ENCODE measurements around the gene MAP3K10. TPM values are rescaled to one million over a fixed set of nuclear protein-coding genes. Genes with fewer than 3 reads are reported as not detected.
A peak's percentile ranks its signal among the peaks of the same experiment; 100 is the strongest.

Gene MAP3K10
- total and polyA plus RNA-seq, 2 donors (not counting 1 experiment from before 2014, with no cell fraction given), result 22.5 to 41.6 TPM

DNA sequence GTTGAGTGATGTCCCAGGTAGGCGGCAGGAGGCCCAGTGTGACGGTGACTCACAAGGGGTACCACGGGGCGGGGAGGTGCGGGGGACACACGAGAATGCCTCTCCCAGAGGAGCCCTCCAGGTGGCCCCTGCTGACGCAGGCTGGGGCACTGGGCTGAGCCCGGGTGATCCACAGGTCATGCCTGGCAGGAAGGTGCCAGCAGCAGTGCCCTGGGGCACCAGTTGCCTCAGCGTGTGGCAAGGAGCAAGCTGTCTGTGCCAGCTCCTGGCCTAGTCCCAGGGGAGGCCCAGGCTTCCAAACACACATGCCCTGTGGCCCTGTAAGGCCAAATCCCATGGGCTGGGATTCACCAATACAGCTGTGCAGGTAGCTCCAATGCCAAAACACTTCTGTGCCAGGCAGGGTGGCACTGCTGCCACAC is 65.9 kb downstream of the MAP3K10 start:
- Histone ChIP-seq H3K27ac (ENCODE audit: low read length in 2 of 2) (no peak overlapping the region), H3K79me2 (ENCODE audit: control insufficient read depth, insufficient read depth, low read length) (peaks cover 96% of the 10 kb centered on the region), H3K36me3 (replicated peaks in 1 of 2; ENCODE audit: control extremely low read depth in 1 of 2, control insufficient read depth in 1 of 2, extremely low read depth in 1 of 2, insufficient read depth in 2 of 2, low read length in 1 of 2) (peaks cover 2 to 50% of the 10 kb centered on the region in 2 experiments), H3K4me2 (replicated peaks; ENCODE audit: low read depth, low read length, poor library complexity, severe bottlenecking) (no peak overlapping the region), H4K20me1 (ENCODE audit: control insufficient read depth, insufficient read depth, low read length, poor library complexity, severe bottlenecking) (peaks cover 85% of the 10 kb centered on the region), H3K9me3 (ENCODE audit: control extremely low read depth in 1 of 3, control insufficient read depth in 2 of 3, insufficient read depth in 1 of 3, low read length in 2 of 3) (no peaks in the 10 kb centered on the region), H3K4me1 (ENCODE audit: control insufficient read depth in 2 of 2, insufficient read depth in 2 of 2, low read length in 2 of 2) (peaks cover 0 to 2% of the 10 kb centered on the region in 2 donors), H2AFZ (ENCODE audit: insufficient read depth, low read depth, low read length, poor library complexity, severe bottlenecking) (no peak overlapping the region), H3K4me3 (ENCODE audit: control extremely low read depth in 1 of 5, extremely low read depth in 1 of 5, insufficient read depth in 1 of 5, low read depth in 2 of 5, low read length in 4 of 5) (no peak overlapping the region), H3K27me3 (replicated peaks in 1 of 4; ENCODE audit: control extremely low read depth in 1 of 4, control insufficient read depth in 3 of 4, insufficient read depth in 4 of 4, low read length in 3 of 4) (no peaks in the 10 kb centered on the region), H3K9ac (ENCODE audit: low read length) (no peak overlapping the region)
- 74% methylated on average over 9 of the region's 9 CpGs for WGBS (ENCODE audit: insufficient coverage)
- ATAC-seq (ENCODE audit: low read depth), result peak; percentile 73
- Mint-ChIP-seq H3K27me3 (no peaks in the 10 kb centered on the region), H3K9me3 (ENCODE audit: insufficient read depth) (no peaks in the 10 kb centered on the region), H3K4me3 (no peak overlapping the region), H3K4me1 (peaks cover 37% of the 10 kb centered on the region), H3K27ac (no peak overlapping the region)
- TF ChIP-seq EZH2 (IDR thresholded peaks at IDR 0.05; ENCODE audit: borderline replicate concordance, insufficient read depth, low read depth, low read length, poor library complexity, severe bottlenecking), result no peak
- TF ChIP-seq, protein P1, sequence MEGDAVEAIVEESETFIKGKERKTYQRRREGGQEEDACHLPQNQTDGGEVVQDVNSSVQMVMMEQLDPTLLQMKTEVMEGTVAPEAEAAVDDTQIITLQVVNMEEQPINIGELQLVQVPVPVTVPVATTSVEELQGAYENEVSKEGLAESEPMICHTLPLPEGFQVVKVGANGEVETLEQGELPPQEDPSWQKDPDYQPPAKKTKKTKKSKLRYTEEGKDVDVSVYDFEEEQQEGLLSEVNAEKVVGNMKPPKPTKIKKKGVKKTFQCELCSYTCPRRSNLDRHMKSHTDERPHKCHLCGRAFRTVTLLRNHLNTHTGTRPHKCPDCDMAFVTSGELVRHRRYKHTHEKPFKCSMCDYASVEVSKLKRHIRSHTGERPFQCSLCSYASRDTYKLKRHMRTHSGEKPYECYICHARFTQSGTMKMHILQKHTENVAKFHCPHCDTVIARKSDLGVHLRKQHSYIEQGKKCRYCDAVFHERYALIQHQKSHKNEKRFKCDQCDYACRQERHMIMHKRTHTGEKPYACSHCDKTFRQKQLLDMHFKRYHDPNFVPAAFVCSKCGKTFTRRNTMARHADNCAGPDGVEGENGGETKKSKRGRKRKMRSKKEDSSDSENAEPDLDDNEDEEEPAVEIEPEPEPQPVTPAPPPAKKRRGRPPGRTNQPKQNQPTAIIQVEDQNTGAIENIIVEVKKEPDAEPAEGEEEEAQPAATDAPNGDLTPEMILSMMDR (IDR thresholded peaks at IDR 0.05), result no peak
- DNase-seq, result no peak
- intact Hi-C loops (cut with micrococcal nuclease), result no loop called here
- ChIA-PET CTCF (no interaction called here), POLR2A (no interaction called here)

DNA sequence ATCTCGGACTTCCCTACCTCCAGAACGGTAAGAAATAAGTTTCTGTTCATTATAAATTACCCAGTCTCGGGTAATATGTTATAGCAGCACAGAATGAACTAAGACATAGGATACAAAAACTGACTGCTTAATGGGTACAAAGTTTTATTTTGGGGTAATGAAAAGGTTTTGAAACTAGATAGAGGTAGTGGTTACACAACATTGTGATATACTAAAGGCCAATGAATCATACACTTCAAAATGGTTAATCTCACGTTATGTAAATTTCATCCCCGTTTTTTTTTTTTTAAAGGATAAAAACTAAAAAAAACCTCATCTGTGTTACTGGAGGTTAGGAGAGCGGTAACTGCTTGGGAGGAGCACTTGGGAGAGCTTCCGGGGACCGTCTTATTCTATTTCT is 70.4 kb downstream of the MAP3K10 start:
- no peaks in the 10 kb centered on the region for H3K9me3 Mint-ChIP-seq (ENCODE audit: insufficient read depth)
- H3K79me2 ChIP-seq (ENCODE audit: control insufficient read depth, insufficient read depth, low read length), result peaks cover 95% of the 10 kb centered on the region
- CTCF ChIA-PET, result no interaction called here
- H3K27me3 Mint-ChIP-seq, result no peaks in the 10 kb centered on the region
- H3K27me3 ChIP-seq (replicated peaks in 1 of 4; ENCODE audit: control extremely low read depth in 1 of 4, control insufficient read depth in 3 of 4, insufficient read depth in 4 of 4, low read length in 3 of 4), result no peaks in the 10 kb centered on the region
- no peak overlapping the region for H3K4me2 ChIP-seq (replicated peaks; ENCODE audit: low read depth, low read length, poor library complexity, severe bottlenecking)
- DNase-seq (no peak), ATAC-seq (ENCODE audit: low read depth) (no peak)
- intact Hi-C loops (cut with micrococcal nuclease), result no loop called here
- peaks cover 0 to 2% of the 10 kb centered on the region in 2 donors for H3K4me1 ChIP-seq (ENCODE audit: control insufficient read depth in 2 of 2, insufficient read depth in 2 of 2, low read length in 2 of 2)
- H4K20me1 ChIP-seq (ENCODE audit: control insufficient read depth, insufficient read depth, low read length, poor library complexity, severe bottlenecking), result peaks cover 88% of the 10 kb centered on the region
- TF ChIP-seq EZH2 (IDR thresholded peaks at IDR 0.05; ENCODE audit: borderline replicate concordance, insufficient read depth, low read depth, low read length, poor library complexity, severe bottlenecking), result no peak
- TF ChIP-seq, protein P1 (IDR thresholded peaks at IDR 0.05), result no peak
- no peak overlapping the region for H3K27ac Mint-ChIP-seq
- POLR2A ChIA-PET, result no interaction called here
- no peaks in the 10 kb centered on the region for H3K9me3 ChIP-seq (ENCODE audit: control extremely low read depth in 1 of 3, control insufficient read depth in 2 of 3, insufficient read depth in 1 of 3, low read length in 2 of 3)
- H3K4me1 Mint-ChIP-seq, result peaks cover 32% of the 10 kb centered on the region
- no peak overlapping the region for H3K4me3 ChIP-seq (ENCODE audit: control extremely low read depth in 1 of 5, extremely low read depth in 1 of 5, insufficient read depth in 1 of 5, low read depth in 2 of 5, low read length in 4 of 5)
- 100% methylated on average over 3 of the region's 8 CpGs for WGBS (ENCODE audit: insufficient coverage)
- H3K27ac ChIP-seq (ENCODE audit: low read length in 2 of 2), result no peak overlapping the region
- no peak overlapping the region for H3K9ac ChIP-seq (ENCODE audit: low read length)
- H3K4me3 Mint-ChIP-seq, result no peak overlapping the region
- H3K36me3 ChIP-seq (replicated peaks in 1 of 2; ENCODE audit: control extremely low read depth in 1 of 2, control insufficient read depth in 1 of 2, extremely low read depth in 1 of 2, insufficient read depth in 2 of 2, low read length in 1 of 2), result peaks cover 0 to 36% of the 10 kb centered on the region in 2 experiments
- H2AFZ ChIP-seq (ENCODE audit: insufficient read depth, low read depth, low read length, poor library complexity, severe bottlenecking), result no peak overlapping the region
